WERI-Rb-1 (cell line): ENCODE results near the gene BTBD17.

Experiments used
- DNase-seq: peaks from one replicate; pipeline ENCODE4 v3.0.0-alpha.2; 2020
- H3K27ac ChIP-seq: fragments of 250-450 bp; sonication (Bioruptor Pico); 2 replicates; pipeline ENCODE4 v1.5.1; 2020; ENCODE audit warnings: mild to moderate bottlenecking, moderate library complexity
- H3K27me3 ChIP-seq: fragments of 250-450 bp; sonication (Bioruptor Pico); 2 replicates; pipeline ENCODE4 v1.5.1; 2021; ENCODE audit warnings: mild to moderate bottlenecking, low read depth, moderate library complexity; ENCODE audit not compliant: insufficient read depth, severe bottlenecking
- H3K36me3 ChIP-seq: fragments of 250-450 bp; sonication (Bioruptor Pico); 2 replicates; pipeline ENCODE4 v1.5.1; 2020; ENCODE audit warnings: mild to moderate bottlenecking, moderate library complexity
- H3K4me3 ChIP-seq: 2 replicates; pipeline ENCODE4 v1.5.1; 2011; ENCODE audit warnings: low read depth, mild to moderate bottlenecking, control low read depth, low read length
- H3K9me3 ChIP-seq: fragments of 250-450 bp; sonication (Bioruptor Pico); 2 replicates; pipeline ENCODE4 v1.5.1; 2021; ENCODE audit warnings: mild to moderate bottlenecking, moderate library complexity; ENCODE audit not compliant: severe bottlenecking
- CTCF ChIP-seq: IDR thresholded peaks from 2 replicates; pipeline ENCODE4 v1.5.1; 2011; ENCODE audit warnings: low read depth, mild to moderate bottlenecking, control low read depth, inconsistent platforms, low read length

Gene BTBD17

GRCh38 chr17:74404789-74405188 lies 43.1 kb upstream of the BTBD17 start:
- Histone ChIP-seq H3K4me3 (no peak overlapping the region), H3K36me3 (no peaks in the 10 kb centered on the region), H3K9me3 (no peaks in the 10 kb centered on the region), H3K27ac (no peak overlapping the region), H3K27me3 (no peaks in the 10 kb centered on the region)
- DNase-seq = no peak
- no peak for TF ChIP-seq CTCF

- Histone ChIP-seq H3K27ac (no peak overlapping the region), H3K27me3 (no peaks in the 10 kb centered on the region), H3K4me3 (no peak overlapping the region), H3K9me3 (no peaks in the 10 kb centered on the region), H3K36me3 (no peaks in the 10 kb centered on the region)
- TF ChIP-seq CTCF = no peak
- DNase-seq = no peak
These were observed 42.5 kb upstream of the BTBD17 start for GRCh38 chr17:74404218-74404617.

- Histone ChIP-seq H3K27ac (no peak overlapping the region), H3K4me3 (no peak overlapping the region), H3K27me3 (no peaks in the 10 kb centered on the region), H3K36me3 (no peaks in the 10 kb centered on the region), H3K9me3 (no peaks in the 10 kb centered on the region)
- DNase-seq = no peak
- no peak for TF ChIP-seq CTCF
These were observed 42.0 kb upstream of the BTBD17 start for GRCh38 chr17:74403512-74404137.

GRCh38 chr17:74402048-74402447 lies 40.4 kb upstream of the BTBD17 start:
- Histone ChIP-seq H3K9me3 (no peaks in the 10 kb centered on the region), H3K27ac (no peak overlapping the region), H3K27me3 (no peaks in the 10 kb centered on the region), H3K4me3 (no peak overlapping the region), H3K36me3 (no peaks in the 10 kb centered on the region)
- TF ChIP-seq CTCF = no peak
- no peak for DNase-seq

GRCh38 chr17:74396567-74396966 lies 34.9 kb upstream of the BTBD17 start:
- Histone ChIP-seq H3K36me3 (no peaks in the 10 kb centered on the region), H3K4me3 (no peak overlapping the region), H3K27me3 (no peaks in the 10 kb centered on the region), H3K27ac (no peak overlapping the region), H3K9me3 (no peaks in the 10 kb centered on the region)
- DNase-seq = no peak
- TF ChIP-seq CTCF = no peak

GRCh38 chr17:74394977-74395376 lies 33.3 kb upstream of the BTBD17 start:
- Histone ChIP-seq H3K4me3 (no peak overlapping the region), H3K27me3 (no peaks in the 10 kb centered on the region), H3K27ac (no peak overlapping the region), H3K9me3 (no peaks in the 10 kb centered on the region), H3K36me3 (no peaks in the 10 kb centered on the region)
- no peak for TF ChIP-seq CTCF
- no peak for DNase-seq
